ENCODE data around the gene ANK2.
"Not testable (repeated sequence)": the region's sequence is repeated elsewhere in the genome, so short reads cannot be mapped to it uniquely, and the experiment has no call there.

GRCh38 chr4:113068771-113069170 lies 19.3 kb downstream of the ANK2 start:
- not testable (repeated sequence) for TF ChIP-seq EZH2 (IDR thresholded peaks at IDR 0.05; ENCODE audit: insufficient read depth, poor library complexity, severe bottlenecking); EZH2phosphoT487 (IDR thresholded peaks at IDR 0.05; ENCODE audit: insufficient read depth, low read depth)

Data from GM23248 (cell line).